OCI-LY7 (cell line): ENCODE data around the gene MAGEA2. TPM values are rescaled to one million over a fixed set of nuclear protein-coding genes. Genes with fewer than 3 reads are reported as not detected.
"Not testable (repeated sequence)": the region's sequence is repeated elsewhere in the genome, so short reads cannot be mapped to it uniquely, and the experiment has no call there.

Experiments
- BruUV-seq: library from RNA; stranded (reverse); fragments of 400-500 nt; replicated peaks from 2 replicates; lab custom pipeline; 2021; lab: Mats Ljungman, UMichigan
- CTCF ChIA-PET: fragments of 300-600 bp; sonication (Branson Sonifier 250); formaldehyde crosslinking; loops from one replicate; lab custom pipeline; 2022; ENCODE audit warnings: antibody characterized with exemption; ENCODE audit not compliant: unreplicated experiment; lab: Charles Lee
- POLR2A ChIA-PET: fragments of 300-600 bp; sonication (Branson Sonifier 250); formaldehyde crosslinking; loops from one replicate; lab custom pipeline; 2022; ENCODE audit warnings: antibody characterized with exemption; lab: Charles Lee
- DNase-seq: peaks from one replicate; pipeline ENCODE4 v3.0.0-alpha.2; 2015; ENCODE audit warnings: low spot score
- H2AFZ ChIP-seq: fragments of 200-600 bp; sonication (generic), shearing (Covaris generic); 2 replicates; pipeline ENCODE4 v1.6.1; 2014; ENCODE audit warnings: mild to moderate bottlenecking, antibody characterized with exemption, low read length, moderate library complexity
- H3K27ac ChIP-seq: fragments of 200-600 bp; sonication (generic); 2 replicates; pipeline ENCODE4 v1.5.1; 2014; ENCODE audit warnings: mixed run types, low read depth, mild to moderate bottlenecking, moderate library complexity, low read length, inconsistent platforms; ENCODE audit not compliant: poor library complexity, severe bottlenecking
- H3K36me3 ChIP-seq: fragments of 200-600 bp; sonication (generic); 2 replicates; pipeline ENCODE4 v1.6.1; 2014; ENCODE audit warnings: mild to moderate bottlenecking, antibody characterized with exemption, low read length, moderate library complexity, mixed read lengths; ENCODE audit not compliant: insufficient read depth
- H3K4me1 ChIP-seq: fragments of 200-600 bp; sonication (generic); 2 replicates; pipeline ENCODE4 v1.5.1; 2014; ENCODE audit warnings: mild to moderate bottlenecking, low read length; ENCODE audit not compliant: insufficient read depth, poor library complexity, severe bottlenecking
- H3K4me2 ChIP-seq: fragments of 200-600 bp; sonication (generic); 2 replicates; pipeline ENCODE4 v1.6.1; 2014; ENCODE audit warnings: mild to moderate bottlenecking, low read length
- H3K4me3 ChIP-seq: fragments of 200-600 bp; sonication (generic); 2 replicates; pipeline ENCODE4 v1.5.1; 2014; ENCODE audit warnings: mild to moderate bottlenecking, low read depth, low read length; ENCODE audit not compliant: poor library complexity, severe bottlenecking
- H3K79me2 ChIP-seq: fragments of 200-600 bp; sonication (generic); 2 replicates; pipeline ENCODE4 v1.6.1; 2016; ENCODE audit warnings: low read depth, mild to moderate bottlenecking, low read length, moderate library complexity, mixed read lengths; ENCODE audit not compliant: insufficient read depth
- H3K9me2 ChIP-seq: fragments of 200-600 bp; sonication (generic); 2 replicates; pipeline ENCODE4 v1.6.1; 2016; ENCODE audit warnings: mild to moderate bottlenecking, low read length, mixed read lengths; ENCODE audit not compliant: insufficient read depth
- H3K9me3 ChIP-seq: fragments of 200-600 bp; sonication (generic); 2 replicates; pipeline ENCODE4 v1.6.1; 2014; ENCODE audit warnings: mild to moderate bottlenecking, mixed run types, low read length, mixed read lengths
- H4K20me1 ChIP-seq: fragments of 200-600 bp; sonication (generic); 2 replicates; pipeline ENCODE4 v1.6.1; 2014; ENCODE audit warnings: mild to moderate bottlenecking, antibody characterized with exemption, low read length, moderate library complexity, mixed read lengths; ENCODE audit not compliant: insufficient read depth
- EZH2phosphoT487 ChIP-seq: fragments of 200-600 bp; sonication (generic); IDR thresholded peaks from 2 replicates; pipeline ENCODE4 v1.6.1; 2018; ENCODE audit warnings: low read depth, borderline replicate concordance, mild to moderate bottlenecking, mixed run types, antibody characterized with exemption, low read length, moderate library complexity, mixed read lengths
- intact Hi-C: fragments of 100-400 bp; cut with micrococcal nuclease; formaldehyde crosslinking; loops from one replicate; pipeline ENCODE4 v1.10.0; 2022; ENCODE audit not compliant: unreplicated experiment
- total RNA-seq, 2 experiments: library from RNA; depleted of rRNA in 1 of 2; stranded (reverse); fragments of >200 nt in 1 of 2; shearing (Covaris generic) in 1 of 2; gene quantifications; 2 replicates each; pipeline ENCODE4 v1.2.3, GENCODE V29; 2014 to 2022
- TF ChIP-seq, protein P1 (sequence below): fragments of 200-600 bp; sonication (generic); conservative IDR thresholded peaks from 2 replicates; pipeline ENCODE4 v1.5.1; 2014; ENCODE audit warnings: mild to moderate bottlenecking, antibody characterized with exemption, low read length, moderate library complexity, mixed read lengths

MAGEA2 gene
- total RNA-seq, 2 experiments from 2014 or later: not detected

GRCh38 chrX:152761582-152761981 lies 7.9 kb upstream of the MAGEA2 start:
- H3K9me3 ChIP-seq, intact Hi-C loops, H4K20me1 ChIP-seq, H3K4me2 ChIP-seq, H3K9me2 ChIP-seq, POLR2A ChIA-PET, H3K36me3 ChIP-seq, H3K27ac ChIP-seq, CTCF ChIA-PET, H2AFZ ChIP-seq, H3K4me3 ChIP-seq, H3K79me2 ChIP-seq, DNase-seq, H3K4me1 ChIP-seq, BruUV-seq: not testable (repeated sequence)

DNA sequence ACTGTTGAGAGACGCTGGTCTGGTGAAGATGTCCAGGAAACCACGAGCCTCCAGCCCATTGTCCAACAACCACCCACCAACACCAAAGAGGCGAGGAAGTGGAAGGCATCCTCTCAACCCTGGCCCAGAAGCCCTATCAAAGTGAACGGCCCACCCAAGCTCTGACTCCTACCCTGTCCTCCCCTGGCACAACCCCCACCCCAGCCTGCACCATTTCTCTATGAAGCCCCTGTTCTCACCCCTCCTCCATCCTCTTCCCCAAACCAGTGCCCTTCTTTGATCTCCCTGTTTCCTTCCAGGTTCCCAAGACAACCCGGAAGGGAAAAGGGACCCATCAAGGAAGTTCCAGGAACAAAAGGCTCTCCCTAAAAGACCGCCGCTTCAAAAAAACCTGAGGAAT lies 5.9 kb upstream of the MAGEA2 start:
- H4K20me1 ChIP-seq, H3K4me2 ChIP-seq, H3K9me3 ChIP-seq, H2AFZ ChIP-seq, CTCF ChIA-PET, H3K4me1 ChIP-seq, POLR2A ChIA-PET, BruUV-seq, intact Hi-C loops, DNase-seq, H3K27ac ChIP-seq, H3K36me3 ChIP-seq, H3K79me2 ChIP-seq, H3K9me2 ChIP-seq, H3K4me3 ChIP-seq: not testable (repeated sequence)

DNA sequence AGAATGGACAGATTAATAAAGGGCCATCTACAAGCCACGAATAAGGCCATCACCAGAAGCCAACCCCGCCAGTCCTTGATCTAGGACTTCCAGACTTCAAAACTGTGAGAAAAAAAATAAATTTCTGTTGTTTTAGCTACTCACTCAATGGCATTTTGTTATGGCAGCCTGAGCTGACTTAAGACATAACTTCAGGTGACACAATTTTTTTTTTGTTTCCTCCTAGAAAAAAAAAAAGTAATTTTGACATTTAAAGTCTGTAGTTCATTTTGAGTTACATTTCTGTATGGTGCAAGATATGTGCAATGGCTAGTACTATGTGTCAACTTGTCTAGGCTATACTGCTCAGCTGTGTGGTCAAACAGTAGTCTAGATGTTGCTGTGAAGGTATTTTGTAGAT lies 5.3 kb upstream of the MAGEA2 start, which contains the start of gene CSAG3:
TSS of gene CSAG3 (plus strand) at position 301 of the 400 bp plus-strand sequence.
- H3K36me3 ChIP-seq, H3K9me3 ChIP-seq, H2AFZ ChIP-seq, H3K79me2 ChIP-seq, H3K4me3 ChIP-seq, H3K4me2 ChIP-seq, H3K4me1 ChIP-seq, POLR2A ChIA-PET, BruUV-seq, DNase-seq, H3K9me2 ChIP-seq, H3K27ac ChIP-seq, H4K20me1 ChIP-seq, CTCF ChIA-PET, intact Hi-C loops: not testable (repeated sequence)

- H4K20me1 ChIP-seq, intact Hi-C loops, H3K4me3 ChIP-seq, H3K9me3 ChIP-seq, H3K4me1 ChIP-seq, H3K36me3 ChIP-seq, H3K9me2 ChIP-seq, H3K79me2 ChIP-seq, DNase-seq, CTCF ChIA-PET, H2AFZ ChIP-seq, H3K27ac ChIP-seq, BruUV-seq, H3K4me2 ChIP-seq, POLR2A ChIA-PET: not testable (repeated sequence)
These were observed 1.2 kb upstream of the MAGEA2 start for GRCh38 chrX:152754871-152755270.

- TF ChIP-seq, protein P1, sequence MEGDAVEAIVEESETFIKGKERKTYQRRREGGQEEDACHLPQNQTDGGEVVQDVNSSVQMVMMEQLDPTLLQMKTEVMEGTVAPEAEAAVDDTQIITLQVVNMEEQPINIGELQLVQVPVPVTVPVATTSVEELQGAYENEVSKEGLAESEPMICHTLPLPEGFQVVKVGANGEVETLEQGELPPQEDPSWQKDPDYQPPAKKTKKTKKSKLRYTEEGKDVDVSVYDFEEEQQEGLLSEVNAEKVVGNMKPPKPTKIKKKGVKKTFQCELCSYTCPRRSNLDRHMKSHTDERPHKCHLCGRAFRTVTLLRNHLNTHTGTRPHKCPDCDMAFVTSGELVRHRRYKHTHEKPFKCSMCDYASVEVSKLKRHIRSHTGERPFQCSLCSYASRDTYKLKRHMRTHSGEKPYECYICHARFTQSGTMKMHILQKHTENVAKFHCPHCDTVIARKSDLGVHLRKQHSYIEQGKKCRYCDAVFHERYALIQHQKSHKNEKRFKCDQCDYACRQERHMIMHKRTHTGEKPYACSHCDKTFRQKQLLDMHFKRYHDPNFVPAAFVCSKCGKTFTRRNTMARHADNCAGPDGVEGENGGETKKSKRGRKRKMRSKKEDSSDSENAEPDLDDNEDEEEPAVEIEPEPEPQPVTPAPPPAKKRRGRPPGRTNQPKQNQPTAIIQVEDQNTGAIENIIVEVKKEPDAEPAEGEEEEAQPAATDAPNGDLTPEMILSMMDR: no peak
- TF ChIP-seq EZH2phosphoT487: no peak
- no TSS peak for BruUV-seq
- ChIA-PET CTCF (no interaction called here), POLR2A (no interaction called here)
- no peak for DNase-seq
- Histone ChIP-seq H3K4me2 (no peak overlapping the region), H3K4me3 (no peak overlapping the region), H2AFZ (no peak overlapping the region), H3K79me2 (no peaks in the 10 kb centered on the region), H3K9me2 (no peaks in the 10 kb centered on the region), H3K9me3 (no peaks in the 10 kb centered on the region), H3K27ac (no peak overlapping the region), H3K36me3 (no peaks in the 10 kb centered on the region), H3K4me1 (no peaks in the 10 kb centered on the region), H4K20me1 (no peaks in the 10 kb centered on the region)
- intact Hi-C loops: no loop called here
These were observed 15.1 kb downstream of the MAGEA2 start for GRCh38 chrX:152738560-152738959.

DNA sequence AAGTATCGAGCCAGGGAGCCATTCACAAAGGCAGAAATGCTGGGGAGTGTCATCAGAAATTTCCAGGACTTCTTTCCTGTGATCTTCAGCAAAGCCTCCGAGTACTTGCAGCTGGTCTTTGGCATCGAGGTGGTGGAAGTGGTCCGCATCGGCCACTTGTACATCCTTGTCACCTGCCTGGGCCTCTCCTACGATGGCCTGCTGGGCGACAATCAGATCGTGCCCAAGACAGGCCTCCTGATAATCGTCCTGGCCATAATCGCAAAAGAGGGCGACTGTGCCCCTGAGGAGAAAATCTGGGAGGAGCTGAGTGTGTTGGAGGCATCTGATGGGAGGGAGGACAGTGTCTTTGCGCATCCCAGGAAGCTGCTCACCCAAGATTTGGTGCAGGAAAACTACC lies 17.1 kb downstream of the MAGEA2 start:
- POLR2A ChIA-PET, CTCF ChIA-PET, H3K4me2 ChIP-seq, H3K4me3 ChIP-seq, H4K20me1 ChIP-seq, BruUV-seq, H3K9me3 ChIP-seq, H3K4me1 ChIP-seq, intact Hi-C loops, H3K79me2 ChIP-seq, H3K36me3 ChIP-seq, H3K27ac ChIP-seq, H2AFZ ChIP-seq, H3K9me2 ChIP-seq, DNase-seq: not testable (repeated sequence)
